GM18511 (cell line): ENCODE data around the gene CYP2A7.
"Not testable (repeated sequence)": the region's sequence is repeated elsewhere in the genome, so short reads cannot be mapped to it uniquely, and the experiment has no call there.

Experiments
- ATAC-seq: cut with Tn5 transposase; IDR thresholded peaks from one replicate; pipeline ENCODE4 v1.9.1; 2021; ENCODE audit warnings: mild to moderate bottlenecking, moderate library complexity; ENCODE audit not compliant: unreplicated experiment

CYP2A7 gene

GRCh38 chr19:40846722-40847121 lies 35.3 kb downstream of the CYP2A7 start:
- not testable (repeated sequence) for ATAC-seq

GRCh38 chr19:40843653-40844052 lies 38.4 kb downstream of the CYP2A7 start:
- not testable (repeated sequence) for ATAC-seq

- ATAC-seq, result not testable (repeated sequence)
Measured at GRCh38 chr19:40842997-40843652, 38.9 kb downstream of the CYP2A7 start.

GRCh38 chr19:40842012-40842411 lies 40.0 kb downstream of the CYP2A7 start:
- not testable (repeated sequence) for ATAC-seq

GRCh38 chr19:40838477-40838876 lies 43.6 kb downstream of the CYP2A7 start:
- ATAC-seq, result not testable (repeated sequence)

- ATAC-seq, result no peak
Measured at GRCh38 chr19:40836754-40837429, 45.1 kb downstream of the CYP2A7 start.

- not testable (repeated sequence) for ATAC-seq
Measured at GRCh38 chr19:40833728-40834533, 48.1 kb downstream of the CYP2A7 start.

GRCh38 chr19:40832431-40832790 lies 49.6 kb downstream of the CYP2A7 start:
- ATAC-seq, result not testable (repeated sequence)

- ATAC-seq, result no peak
Measured at GRCh38 chr19:40831502-40832430, 50.3 kb downstream of the CYP2A7 start.

- not testable (repeated sequence) for ATAC-seq
Measured at GRCh38 chr19:40830741-40831140, 51.3 kb downstream of the CYP2A7 start.

GRCh38 chr19:40829205-40829604 lies 52.8 kb downstream of the CYP2A7 start:
- no peak for ATAC-seq

GRCh38 chr19:40827386-40828247 lies 54.4 kb downstream of the CYP2A7 start:
- no peak for ATAC-seq

GRCh38 chr19:40826699-40827385 lies 55.2 kb downstream of the CYP2A7 start:
- not testable (repeated sequence) for ATAC-seq

GRCh38 chr19:40826312-40826698 lies 55.7 kb downstream of the CYP2A7 start:
- not testable (repeated sequence) for ATAC-seq

GRCh38 chr19:40825460-40826095 lies 56.5 kb downstream of the CYP2A7 start:
- not testable (repeated sequence) for ATAC-seq
